Activated naive CD8-positive, alpha-beta T cell treated with anti-CD3 and anti-CD28 coated beads, Interleukin-2, amount 50 U/mL, for 16 hours (primary cell): ENCODE measurements around the gene ULBP1.
"Not testable (repeated sequence)": the region's sequence is repeated elsewhere in the genome, so short reads cannot be mapped to it uniquely, and the experiment has no call there.

Source experiments
- DNase-seq: peaks from one replicate; pipeline ENCODE4 v3.0.0-alpha.2; 2020; ENCODE audit warnings: low read depth, low spot score

ULBP1 gene

DNA sequence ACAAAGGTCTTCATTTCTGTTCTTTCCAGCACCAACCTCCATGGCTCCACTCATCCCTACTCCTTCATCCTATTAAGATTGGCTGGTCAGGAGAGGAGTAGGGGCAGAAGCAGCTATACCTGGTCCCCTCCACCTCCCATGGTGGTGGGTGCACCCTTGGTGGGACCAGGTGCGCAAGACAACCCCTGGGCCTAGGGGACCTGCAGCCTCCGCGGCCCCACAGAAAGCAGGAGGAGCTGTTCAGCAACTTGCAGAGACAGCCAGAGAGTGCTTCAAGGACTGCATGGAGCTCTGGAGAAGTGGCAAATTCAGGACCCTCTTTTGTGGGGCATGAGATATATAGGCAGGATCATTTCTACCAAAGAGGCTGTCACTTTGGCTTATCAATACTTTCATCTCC is 12.1 kb upstream of the ULBP1 start:
- DNase-seq = no peak

DNA sequence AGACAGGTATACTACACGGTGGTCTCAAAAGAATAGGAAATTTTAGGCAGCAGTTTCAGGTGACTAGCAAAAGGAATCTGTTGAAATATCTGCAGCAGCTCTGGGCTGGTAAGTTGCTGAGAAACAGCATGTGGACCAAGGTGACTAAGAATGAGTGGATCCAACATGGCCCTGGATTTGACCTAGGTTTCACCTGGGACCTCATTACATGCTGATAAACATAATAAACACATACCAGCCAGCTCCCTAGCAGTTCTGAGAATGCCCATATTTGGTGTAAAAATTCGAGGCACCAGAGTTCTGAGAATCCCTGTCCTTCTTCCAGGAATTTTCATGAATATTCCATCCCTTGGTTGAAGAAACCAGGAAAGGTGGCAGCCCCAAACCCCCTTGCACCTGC is 10.4 kb upstream of the ULBP1 start:
- not testable (repeated sequence) for DNase-seq

DNA sequence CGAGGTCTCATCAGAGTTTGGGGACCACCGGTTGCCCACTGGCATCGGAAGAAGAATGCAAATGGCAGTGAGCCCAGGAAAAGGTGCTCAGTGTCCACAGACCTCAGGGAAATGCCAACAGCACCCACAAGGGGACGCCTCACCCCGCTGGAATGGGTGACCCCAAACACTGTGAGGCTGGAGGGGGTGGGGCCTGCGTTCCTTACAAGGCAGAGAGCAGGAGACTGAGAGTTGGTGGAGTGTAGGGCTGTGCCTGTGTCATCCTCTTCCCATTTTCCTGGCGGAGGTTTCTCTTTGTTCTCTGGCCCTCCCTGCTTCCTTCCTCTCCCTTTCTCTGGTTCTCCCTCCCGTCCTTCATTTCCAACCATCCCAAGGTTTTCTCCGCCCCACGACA is 9.8 kb upstream of the ULBP1 start:
- not testable (repeated sequence) for DNase-seq

DNA sequence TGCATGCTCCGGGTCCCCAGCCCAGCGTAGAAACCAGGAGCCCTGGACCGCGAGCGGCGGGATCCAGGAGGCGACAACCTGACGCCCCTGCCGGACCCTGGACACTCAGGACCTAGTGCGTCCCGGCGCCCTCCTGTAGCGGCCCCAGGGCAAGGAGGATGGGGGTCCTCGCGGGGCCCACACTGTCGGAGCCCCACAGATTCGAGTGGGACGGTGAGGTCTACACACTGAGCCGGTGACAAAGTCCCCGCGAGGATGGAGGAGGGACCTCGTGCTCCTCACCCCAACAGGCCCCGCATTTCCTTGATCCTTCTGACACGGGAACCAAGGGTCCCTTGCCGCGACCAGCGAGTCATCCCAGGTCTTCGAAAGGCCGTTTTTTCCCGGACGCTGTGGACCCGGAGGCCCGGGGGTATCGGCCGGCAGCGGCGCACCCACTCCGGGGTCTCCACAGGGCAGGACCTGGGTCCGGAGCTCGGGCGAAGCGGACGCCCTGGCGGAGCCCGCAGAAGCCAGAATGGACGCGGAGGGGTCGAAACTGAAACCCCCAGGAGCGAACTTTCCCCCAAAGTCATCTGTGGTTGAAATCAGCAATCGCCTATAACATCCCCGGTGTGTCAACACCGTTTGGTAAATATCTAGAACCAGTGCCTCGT is 9.3 kb upstream of the ULBP1 start:
- not testable (repeated sequence) for DNase-seq

DNA sequence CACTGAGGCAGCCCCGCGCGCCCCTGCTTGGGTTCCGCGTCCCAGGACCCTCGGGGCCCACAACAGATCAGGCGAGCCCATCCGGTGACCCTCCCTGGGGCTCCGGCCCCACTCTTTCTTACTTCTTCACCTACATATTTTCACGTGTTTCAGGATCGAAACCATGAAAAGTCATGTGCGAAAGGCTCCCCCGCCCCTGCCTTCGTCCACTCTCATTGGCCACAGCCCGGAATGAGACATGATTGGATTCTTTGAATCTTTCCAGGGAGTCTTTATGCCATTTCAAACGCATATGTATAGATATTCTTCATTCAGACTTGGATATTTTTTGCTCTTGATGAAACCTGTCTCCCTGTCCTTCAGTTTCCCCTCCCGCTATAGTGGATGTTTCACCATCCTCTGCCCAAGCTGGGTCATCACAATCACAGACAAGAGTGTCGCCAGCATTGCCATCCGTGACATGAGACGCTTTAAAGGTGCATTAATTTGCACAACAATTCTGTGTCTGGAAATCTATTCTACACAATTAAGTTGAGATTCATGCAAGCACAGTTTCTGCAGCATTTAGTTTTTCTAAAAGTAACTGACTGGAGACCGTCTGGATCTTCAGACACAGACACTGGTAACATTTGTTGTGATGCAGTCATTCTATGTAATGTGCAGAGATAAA is 8.6 kb upstream of the ULBP1 start:
- not testable (repeated sequence) for DNase-seq

DNA sequence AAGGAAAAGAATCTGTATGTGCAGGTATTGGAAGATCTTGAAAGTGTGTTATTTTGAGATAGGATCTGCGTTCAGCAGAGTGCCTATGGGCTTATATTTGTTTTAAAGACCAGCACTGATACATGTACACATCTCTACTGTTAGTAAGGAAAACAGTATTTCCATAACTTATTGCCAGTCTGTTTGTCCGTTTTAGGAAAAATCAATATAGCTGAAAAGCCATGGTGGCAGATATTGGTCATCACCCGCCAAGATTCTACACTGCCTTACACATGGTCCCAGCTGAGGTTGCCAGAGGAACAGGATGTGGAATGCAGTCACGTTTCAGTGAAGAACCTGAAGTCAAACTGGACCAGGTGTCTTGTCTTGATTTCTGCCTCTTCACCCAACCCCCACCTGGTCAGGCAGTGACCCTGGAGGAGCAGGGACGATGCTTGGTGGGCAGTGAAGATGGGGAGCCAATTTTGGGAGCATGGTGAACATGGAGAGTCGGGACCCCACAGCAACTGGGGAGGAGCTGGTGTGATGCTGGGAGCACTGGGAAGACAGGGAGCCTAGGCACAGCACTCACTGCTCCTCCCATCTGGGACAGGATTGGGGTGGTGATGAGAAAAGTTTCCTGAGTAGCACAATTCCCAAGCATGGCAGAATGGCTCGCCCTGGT is 8.0 kb upstream of the ULBP1 start:
- not testable (repeated sequence) for DNase-seq

- not testable (repeated sequence) for DNase-seq
These were observed 5.6 kb upstream of the ULBP1 start for GRCh38 chr6:149958124-149958523.

GRCh38 chr6:149959806-149960205 is 3.9 kb upstream of the ULBP1 start:
- not testable (repeated sequence) for DNase-seq

- DNase-seq = no peak
These were observed 3.3 kb upstream of the ULBP1 start for GRCh38 chr6:149960488-149960887.

DNA sequence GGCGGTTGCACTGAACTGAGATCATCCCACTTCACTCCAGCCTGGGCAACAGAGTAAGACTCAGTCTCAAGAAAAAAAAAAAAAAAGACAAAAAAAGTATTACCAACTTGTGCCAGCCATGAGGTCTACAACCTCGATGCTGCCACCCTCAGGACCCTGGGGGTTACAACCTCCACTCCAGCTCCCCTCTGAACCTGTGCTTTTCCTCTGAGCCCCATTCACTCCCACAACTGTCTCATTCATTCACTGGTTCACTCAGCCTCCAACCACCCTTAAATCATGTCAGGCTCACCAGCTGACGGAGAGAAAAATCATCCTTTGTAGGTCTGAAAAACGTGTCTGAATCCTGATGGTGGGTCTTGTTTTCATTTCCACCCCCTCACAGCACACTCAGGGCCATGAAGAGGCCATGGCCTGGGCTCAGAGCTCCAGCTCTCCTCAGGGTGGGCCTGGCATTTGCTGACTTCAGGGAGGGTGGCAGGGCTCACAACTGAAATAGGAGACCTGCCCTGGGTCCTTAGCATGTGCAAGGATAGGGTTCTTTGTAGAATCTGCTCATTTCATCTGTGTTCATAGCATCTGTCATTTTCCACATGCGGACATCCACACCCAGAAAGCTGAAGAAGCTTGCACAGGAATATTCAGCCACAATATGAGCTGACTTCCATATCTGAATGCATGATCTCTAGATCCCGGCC is 1.9 kb upstream of the ULBP1 start:
- no peak for DNase-seq

GRCh38 chr6:149962461-149963211 is 1.1 kb upstream of the ULBP1 start:
- DNase-seq = no peak

DNA sequence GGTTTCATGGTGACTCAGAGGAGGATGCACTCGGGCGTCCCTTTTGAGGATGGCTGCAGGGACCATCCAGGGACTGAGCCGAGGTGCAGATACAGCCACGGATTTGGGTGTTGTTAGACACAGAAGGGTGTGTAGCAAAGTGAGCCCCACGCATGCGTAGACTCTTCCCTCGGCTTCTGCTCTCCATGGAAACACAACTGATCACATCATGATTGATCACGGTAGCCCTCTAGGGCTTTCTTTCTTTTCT is 606 bp upstream of the ULBP1 start:
- DNase-seq = no peak

GRCh38 chr6:149964308-149965193 is 808 bp downstream of the ULBP1 start:
- no peak for DNase-seq

DNA sequence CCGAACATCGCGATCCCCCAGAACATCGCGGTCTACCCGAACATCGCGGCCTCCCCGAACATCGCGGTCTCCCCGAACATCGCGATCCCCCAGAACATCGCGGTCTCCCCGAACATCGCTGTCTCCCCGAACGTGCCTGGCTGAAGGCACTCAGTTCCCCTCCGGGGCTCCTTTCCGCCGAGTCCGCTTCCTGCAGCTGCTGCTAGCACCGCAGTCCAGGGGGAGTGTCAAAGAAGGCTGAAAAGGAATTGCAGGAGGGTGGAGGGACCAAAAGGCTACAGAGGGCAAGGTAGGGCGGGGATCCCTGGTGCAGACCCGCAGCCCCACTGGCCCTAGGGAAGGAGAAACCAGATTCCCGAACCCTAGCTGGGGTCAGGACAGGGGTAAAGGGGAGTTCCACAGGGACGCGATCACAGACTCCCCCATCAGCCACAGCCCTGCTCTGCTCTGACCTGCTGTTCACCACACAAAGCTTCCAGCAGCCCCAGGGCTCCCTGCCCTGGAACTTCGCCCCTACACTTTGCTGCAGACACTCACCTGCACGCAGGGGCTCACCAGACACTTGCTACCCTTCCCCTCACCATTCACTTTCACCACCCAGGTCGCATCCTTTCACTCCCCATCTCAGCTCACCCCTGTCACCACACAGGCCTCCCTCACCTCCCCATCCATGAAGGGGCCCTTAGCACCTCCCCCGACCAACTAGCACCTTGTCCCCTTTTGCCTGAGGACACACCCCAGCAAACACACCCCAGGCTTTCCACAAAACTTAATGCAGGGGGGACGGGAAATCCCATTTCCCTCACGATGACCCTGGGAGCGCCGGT is 1.7 kb downstream of the ULBP1 start:
- no peak for DNase-seq

DNA sequence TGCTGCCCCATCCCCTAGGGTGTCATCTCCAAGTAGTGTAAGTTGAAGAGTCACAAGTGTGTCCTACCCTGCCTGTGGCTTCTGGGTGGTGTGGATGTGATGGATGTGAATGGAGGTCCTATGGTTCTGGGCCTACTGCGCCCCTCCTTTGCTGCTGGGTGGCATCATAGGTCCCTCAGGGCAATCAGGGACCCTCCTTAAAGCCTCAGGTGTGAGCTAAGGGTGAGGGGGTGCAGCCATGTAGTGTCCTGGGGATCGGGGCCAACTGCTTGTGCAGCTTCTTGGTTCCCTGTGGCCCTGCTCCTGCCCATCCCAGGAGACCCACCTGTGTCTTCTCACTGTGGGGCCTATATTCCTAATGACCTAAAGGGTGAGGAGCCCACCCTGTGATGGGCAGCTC is 2.6 kb downstream of the ULBP1 start:
- not testable (repeated sequence) for DNase-seq

GRCh38 chr6:149967591-149967990 is 3.8 kb downstream of the ULBP1 start:
- no peak for DNase-seq

DNA sequence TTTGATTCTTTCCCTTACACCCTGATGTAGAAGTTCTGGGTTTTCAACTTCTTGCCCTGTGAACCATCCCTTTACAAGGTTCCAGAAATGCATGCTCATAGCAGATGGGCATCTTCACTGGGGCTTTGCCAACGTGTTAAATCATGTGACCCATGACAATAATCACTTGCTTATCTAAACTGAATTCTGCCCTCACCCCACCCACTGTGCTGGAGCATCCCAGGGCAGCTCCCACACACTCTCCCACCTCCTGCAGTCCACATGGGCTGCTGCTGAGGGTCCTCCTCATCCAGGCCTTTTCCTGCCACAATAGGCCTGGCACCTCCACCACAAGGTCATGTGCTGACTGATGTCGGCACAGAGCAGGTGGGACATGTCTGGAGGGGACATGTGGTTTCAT is 4.3 kb downstream of the ULBP1 start:
- DNase-seq = not testable (repeated sequence)

- DNase-seq = not testable (repeated sequence)
These were observed 5.2 kb downstream of the ULBP1 start for GRCh38 chr6:149968909-149969308.

DNA sequence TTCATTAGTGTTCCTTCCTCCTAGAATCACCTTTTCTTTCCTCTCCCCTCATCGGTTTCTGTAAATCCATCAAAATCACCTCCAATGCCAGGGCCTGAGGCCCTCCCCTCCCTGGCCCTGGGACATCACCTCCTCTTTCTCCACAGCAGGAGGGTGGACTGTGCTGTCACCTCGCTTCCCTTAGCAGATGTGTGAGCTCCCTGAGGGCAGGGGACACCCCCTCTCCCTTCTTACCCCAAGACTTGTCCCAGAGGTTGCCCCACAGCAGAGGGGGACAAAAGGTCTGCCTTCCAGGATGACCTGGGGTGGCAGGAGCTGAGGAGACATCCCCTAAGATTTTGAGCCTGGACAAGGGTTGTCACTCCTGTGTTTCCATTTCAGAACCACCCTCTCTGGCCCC is 5.9 kb downstream of the ULBP1 start:
- DNase-seq = no peak

DNA sequence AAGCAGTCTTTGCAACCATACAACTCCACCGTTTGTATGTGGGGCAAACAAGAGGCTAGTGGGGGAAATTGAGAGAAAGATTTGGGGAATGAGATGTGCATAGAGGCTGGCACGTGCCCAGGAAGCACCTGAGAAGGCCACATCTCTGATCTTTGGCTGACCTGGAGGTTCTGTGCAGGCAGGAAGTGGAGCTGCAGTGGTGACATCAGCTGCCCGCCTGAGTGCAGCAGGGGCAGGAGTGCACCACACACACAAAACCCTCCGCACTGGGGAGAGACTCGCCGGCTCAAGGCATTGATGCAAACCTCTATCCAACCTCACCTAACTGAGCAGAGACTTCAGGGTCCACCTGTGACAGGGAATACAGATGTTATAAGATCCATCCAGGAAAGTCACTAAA is 10.7 kb downstream of the ULBP1 start:
- not testable (repeated sequence) for DNase-seq
